Spleen (tissue), 7 donors: ENCODE results near the gene ALKBH7.

Experiments used
- POLR2A ChIP-seq, 3 donors: fragments of 450-650 bp; IDR thresholded peaks; one replicate each; pipeline ENCODE4 v1.5.1; 2017; ENCODE audit warnings: antibody characterized with exemption in 3 of 3, mild to moderate bottlenecking in 1 of 3
- POLR2AphosphoS5 ChIP-seq, 3 donors: sonication (generic); formaldehyde crosslinking; IDR thresholded peaks; one replicate each; pipeline ENCODE4 v1.5.1; 2017; ENCODE audit warnings: antibody characterized with exemption in 3 of 3
- TF ChIP-seq, protein P1 (sequence below), 11 experiments: fragments of 200-600 bp in 7 of 11; fragments of 450-650 bp in 4 of 11; sonication (generic) in 4 of 11; IDR thresholded peaks in 8 of 11; conservative IDR thresholded peaks in 3 of 11; 1 replicate in 7 of 11; 2 replicates in 4 of 11; pipeline versions ENCODE4 v1.4.0 to v1.8.0; 2016 to 2021; ENCODE audit warnings: antibody characterized with exemption in 11 of 11, inconsistent platforms in 4 of 11, mild to moderate bottlenecking in 1 of 11
- donor health status: DM: no; HTN: no; CAD: no; lungs with moderate emphysema.
- donor health status: DM: no; HTN: no; CAD: no.
- donor health status: DM: no; HTN: no; CAD: no.

DNA sequence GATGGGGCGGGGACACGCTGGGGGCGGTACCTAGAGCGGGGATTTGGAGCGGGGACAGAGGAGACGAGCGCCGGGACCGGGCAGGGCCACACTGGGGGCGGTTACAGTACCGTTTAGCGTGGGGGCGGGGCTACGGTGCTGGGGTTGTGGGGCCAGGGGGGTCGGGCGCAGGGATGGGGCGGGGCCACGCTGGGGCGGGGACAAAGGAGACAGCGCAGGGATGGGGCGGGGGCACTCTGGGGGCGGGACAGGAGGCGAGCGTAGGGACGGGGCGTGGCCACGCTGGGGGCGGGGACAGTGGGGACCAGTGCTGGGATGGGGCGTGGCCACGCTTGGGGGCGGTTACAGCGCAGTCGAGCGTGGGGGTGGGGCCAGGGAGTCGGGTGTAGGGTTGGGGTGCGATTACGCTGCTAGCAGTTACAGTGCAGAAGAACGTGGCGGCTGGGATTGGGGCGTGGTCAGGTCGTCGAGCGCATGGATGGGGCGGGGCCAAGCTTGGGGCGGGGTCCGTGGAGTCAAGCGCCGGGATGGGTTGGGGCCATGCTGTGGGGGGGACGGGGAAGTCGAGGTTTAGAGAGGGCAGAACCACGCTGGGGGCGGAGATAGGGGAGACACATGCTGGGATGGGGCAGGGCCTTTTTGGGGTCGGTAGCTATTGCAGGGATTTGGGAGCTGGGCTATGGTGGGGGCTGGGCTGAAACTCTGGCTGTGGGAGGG lies 660 bp downstream of the ALKBH7 start:
- TF ChIP-seq, protein P1, sequence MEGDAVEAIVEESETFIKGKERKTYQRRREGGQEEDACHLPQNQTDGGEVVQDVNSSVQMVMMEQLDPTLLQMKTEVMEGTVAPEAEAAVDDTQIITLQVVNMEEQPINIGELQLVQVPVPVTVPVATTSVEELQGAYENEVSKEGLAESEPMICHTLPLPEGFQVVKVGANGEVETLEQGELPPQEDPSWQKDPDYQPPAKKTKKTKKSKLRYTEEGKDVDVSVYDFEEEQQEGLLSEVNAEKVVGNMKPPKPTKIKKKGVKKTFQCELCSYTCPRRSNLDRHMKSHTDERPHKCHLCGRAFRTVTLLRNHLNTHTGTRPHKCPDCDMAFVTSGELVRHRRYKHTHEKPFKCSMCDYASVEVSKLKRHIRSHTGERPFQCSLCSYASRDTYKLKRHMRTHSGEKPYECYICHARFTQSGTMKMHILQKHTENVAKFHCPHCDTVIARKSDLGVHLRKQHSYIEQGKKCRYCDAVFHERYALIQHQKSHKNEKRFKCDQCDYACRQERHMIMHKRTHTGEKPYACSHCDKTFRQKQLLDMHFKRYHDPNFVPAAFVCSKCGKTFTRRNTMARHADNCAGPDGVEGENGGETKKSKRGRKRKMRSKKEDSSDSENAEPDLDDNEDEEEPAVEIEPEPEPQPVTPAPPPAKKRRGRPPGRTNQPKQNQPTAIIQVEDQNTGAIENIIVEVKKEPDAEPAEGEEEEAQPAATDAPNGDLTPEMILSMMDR (IDR thresholded peaks at IDR 0.05 in 8 of 11, conservative IDR thresholded peaks at IDR 0.05 in 3 of 11), result no peak
- TF ChIP-seq POLR2A (IDR thresholded peaks at IDR 0.05), result no peak
- TF ChIP-seq POLR2AphosphoS5 (IDR thresholded peaks at IDR 0.05), result no peak
